Kidney epithelial cell (primary cell): ENCODE results near the gene LBX1. TPM values are rescaled to one million over a fixed set of nuclear protein-coding genes. Genes with fewer than 3 reads are reported as not detected.

Experiments used
- DNase-seq: peaks from one replicate; pipeline ENCODE4 v3.0.0-alpha.2; 2010; ENCODE audit warnings: low read depth
- H3K27me3 ChIP-seq: 2 replicates; pipeline ENCODE4 v1.6.0; 2011; ENCODE audit warnings: low read length; ENCODE audit not compliant: control insufficient read depth, insufficient read depth
- H3K36me3 ChIP-seq: 2 replicates; pipeline ENCODE4 v1.5.1; 2011; ENCODE audit warnings: low read length; ENCODE audit not compliant: control insufficient read depth, insufficient read depth
- H3K4me3 ChIP-seq: 2 replicates; pipeline ENCODE4 v1.5.1; 2011; ENCODE audit warnings: low read depth, mild to moderate bottlenecking, control low read depth, low read length
- total RNA-seq: library from RNA; depleted of rRNA; stranded (reverse); fragments of >200 nt; gene quantifications from 2 replicates; pipeline ENCODE4 v1.2.3, GENCODE V29; 2015
- TF ChIP-seq, protein P1 (sequence below): IDR thresholded peaks from 2 replicates; pipeline ENCODE4 v1.5.1; 2011; ENCODE audit warnings: mild to moderate bottlenecking, moderate library complexity, low read length, control low read depth, inconsistent platforms; ENCODE audit not compliant: insufficient read depth, poor library complexity, severe bottlenecking

The LBX1 gene
- total RNA-seq, 1 donor from 2014 or later, result not detected

DNA sequence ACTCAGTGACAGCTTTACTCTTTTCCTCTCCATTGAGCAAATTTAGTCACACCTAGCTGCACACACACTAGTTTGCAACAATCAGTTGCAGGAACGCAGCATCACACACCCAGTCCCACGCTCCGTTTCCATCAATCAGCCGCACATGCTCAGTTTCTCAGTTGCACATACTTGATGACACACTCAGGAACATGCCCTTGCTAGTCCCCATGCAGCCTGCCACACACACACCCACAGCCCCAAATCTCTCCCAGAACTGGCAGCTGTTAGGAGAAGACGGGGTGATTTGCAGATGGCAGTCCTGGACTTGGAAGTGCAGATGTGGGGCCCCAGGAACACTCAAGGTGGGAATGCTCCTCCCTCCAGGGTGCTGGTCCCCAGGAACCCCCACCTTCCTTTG lies 7.7 kb downstream of the LBX1 start:
- TF ChIP-seq, protein P1, sequence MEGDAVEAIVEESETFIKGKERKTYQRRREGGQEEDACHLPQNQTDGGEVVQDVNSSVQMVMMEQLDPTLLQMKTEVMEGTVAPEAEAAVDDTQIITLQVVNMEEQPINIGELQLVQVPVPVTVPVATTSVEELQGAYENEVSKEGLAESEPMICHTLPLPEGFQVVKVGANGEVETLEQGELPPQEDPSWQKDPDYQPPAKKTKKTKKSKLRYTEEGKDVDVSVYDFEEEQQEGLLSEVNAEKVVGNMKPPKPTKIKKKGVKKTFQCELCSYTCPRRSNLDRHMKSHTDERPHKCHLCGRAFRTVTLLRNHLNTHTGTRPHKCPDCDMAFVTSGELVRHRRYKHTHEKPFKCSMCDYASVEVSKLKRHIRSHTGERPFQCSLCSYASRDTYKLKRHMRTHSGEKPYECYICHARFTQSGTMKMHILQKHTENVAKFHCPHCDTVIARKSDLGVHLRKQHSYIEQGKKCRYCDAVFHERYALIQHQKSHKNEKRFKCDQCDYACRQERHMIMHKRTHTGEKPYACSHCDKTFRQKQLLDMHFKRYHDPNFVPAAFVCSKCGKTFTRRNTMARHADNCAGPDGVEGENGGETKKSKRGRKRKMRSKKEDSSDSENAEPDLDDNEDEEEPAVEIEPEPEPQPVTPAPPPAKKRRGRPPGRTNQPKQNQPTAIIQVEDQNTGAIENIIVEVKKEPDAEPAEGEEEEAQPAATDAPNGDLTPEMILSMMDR, result no peak
- H3K36me3 ChIP-seq, result no peaks in the 10 kb centered on the region
- no peak for DNase-seq
- no peak overlapping the region for H3K4me3 ChIP-seq
- peaks cover 100% of the 10 kb centered on the region for H3K27me3 ChIP-seq

DNA sequence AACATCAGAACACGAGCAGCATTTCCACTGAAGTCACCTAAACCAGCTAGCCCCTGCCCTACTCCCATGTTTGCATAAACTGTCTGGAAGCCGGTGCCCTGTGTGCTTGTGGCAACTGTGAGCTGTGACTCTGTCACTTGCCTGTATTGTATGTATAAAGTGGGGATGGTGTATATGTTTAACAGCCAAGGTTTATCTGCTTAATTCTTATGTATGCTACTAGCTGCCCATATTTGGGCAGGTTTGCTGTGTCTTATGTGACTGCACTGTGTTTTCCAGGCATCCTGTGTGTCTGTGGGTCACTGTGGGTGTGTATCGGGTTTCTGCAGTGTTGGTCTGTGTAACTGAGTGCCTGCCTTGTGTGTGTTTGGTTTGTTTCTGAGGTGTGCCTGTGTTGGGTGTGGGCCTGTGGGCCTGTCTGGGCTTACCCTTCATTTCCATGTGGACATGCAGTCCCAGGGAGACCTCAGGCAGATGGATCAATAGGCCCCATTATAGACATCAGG lies 9.3 kb downstream of the LBX1 start:
- TF ChIP-seq, protein P1, result no peak
- no peak for DNase-seq
- peaks cover 100% of the 10 kb centered on the region for H3K27me3 ChIP-seq
- H3K36me3 ChIP-seq, result no peaks in the 10 kb centered on the region
- H3K4me3 ChIP-seq, result no peak overlapping the region

DNA sequence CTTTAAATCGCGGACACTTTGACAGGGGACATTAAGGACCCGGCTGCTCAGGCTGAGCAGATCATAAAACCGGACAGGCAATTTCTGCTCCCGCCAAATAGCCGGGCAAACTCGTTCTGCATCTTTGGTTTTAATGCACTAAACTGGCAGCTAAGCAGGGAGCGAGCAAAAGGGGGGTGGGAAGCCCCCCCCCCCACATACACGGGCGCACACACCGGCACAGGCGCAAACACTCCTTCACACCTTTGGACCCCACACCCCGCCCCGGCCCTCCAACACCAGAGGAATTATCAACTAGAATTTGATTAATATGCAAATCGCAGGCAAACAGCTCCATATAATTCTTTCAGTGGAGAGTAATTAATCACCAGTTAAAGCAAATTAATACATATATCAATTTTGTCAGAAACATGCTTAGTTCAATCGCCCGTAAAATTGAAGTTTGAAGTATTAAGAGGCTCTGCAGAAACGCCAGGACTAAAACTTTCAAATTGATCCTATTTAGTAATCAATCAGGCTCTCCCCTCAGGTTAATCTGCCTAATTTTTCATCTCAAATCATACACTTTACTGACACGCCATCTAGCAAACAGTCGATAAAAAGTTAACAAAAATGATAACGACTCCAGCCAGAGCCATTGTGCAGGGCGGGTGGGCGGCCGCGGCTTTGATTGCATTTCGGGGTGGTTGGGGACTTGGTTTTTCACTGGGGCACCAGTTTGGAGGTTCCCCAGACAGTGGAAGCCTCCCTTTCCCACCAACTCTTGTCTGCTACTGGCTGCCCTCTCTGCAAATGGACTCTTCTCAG lies 9.9 kb downstream of the LBX1 start:
- Histone ChIP-seq H3K36me3 (no peaks in the 10 kb centered on the region), H3K4me3 (no peak overlapping the region), H3K27me3 (peaks cover 100% of the 10 kb centered on the region)
- TF ChIP-seq, protein P1, result no peak
- DNase-seq, result no peak

DNA sequence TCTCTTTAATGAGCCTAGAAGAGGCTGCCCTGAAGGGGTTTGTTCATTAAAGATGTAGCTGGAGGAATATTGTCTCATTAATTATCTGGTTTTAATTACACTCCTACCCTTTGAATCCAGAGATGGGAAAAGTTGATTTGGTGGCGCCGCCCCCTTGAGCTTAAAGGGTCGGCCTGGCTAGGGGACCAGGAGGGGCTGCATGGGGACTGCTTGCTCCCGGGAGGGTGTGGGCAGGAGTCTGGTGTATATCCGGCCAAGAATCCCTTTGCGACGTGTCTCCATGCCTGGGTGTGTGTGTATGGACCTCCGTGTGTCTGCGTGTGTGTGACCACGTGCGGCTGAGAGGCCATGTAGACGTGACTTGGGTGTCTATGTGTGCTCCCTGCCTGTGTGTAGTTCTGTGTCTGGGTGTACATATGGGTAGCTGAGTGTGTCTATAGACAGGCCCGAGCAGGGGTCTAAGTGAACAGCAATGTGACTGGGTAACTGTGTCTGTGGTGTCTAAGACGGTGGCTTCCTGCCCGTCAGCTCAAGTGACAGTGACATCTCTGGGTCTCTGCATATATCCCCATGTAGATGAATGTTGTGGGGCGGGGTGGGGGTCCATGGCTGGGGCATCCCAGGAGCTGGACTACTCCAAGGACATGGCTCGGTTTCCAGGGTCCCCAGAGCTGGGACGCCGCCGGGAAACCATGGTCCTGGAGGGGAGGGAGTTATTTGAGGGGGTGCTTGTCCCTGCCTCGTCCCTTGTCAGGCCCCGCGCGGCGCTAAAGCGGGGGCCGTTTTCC lies 10.7 kb downstream of the LBX1 start:
- peaks cover 98% of the 10 kb centered on the region for H3K27me3 ChIP-seq
- TF ChIP-seq, protein P1, result no peak
- DNase-seq, result no peak
- H3K4me3 ChIP-seq, result no peak overlapping the region
- no peaks in the 10 kb centered on the region for H3K36me3 ChIP-seq

DNA sequence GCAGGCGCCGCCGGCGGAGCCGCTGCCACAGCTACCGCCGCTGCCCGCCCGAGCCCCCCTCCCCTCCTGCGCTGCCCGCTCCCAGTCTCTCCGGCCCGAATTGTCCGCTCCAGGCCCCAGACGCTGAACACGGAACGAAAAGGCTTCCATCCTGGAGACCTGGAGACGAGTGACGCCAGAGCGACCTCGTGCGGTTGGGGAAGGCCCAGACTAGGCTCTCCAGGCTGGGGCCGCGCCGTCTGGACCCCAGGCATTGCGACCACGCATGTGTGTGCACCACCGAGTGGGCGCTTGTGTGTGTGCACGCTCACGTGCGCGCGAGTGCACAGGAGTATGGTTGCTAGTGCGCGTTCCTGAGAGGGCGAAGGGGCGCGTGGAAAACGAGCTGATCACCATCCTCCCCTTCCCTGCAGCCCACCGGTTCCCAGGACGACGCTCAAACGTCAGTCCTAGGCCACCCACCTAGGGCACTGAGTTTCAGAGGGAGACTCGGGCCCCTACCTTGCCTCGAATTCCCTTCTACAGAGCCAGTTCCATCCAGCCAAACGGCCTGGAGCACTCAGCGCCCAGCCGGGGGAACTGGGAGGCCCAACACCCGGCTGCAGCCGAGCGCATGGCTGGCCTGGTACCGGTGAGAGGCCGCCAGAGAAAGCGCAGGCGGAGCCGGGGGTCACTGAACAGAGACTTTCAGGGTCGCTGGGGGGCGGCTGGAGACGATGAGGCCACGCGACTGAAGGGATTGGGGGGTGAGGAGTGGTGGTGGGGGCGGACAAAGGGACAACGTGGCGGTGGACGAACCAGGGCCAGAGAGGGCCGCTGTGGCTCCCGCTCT lies 11.6 kb downstream of the LBX1 start:
- TF ChIP-seq, protein P1, result peak; percentile 49
- no peak for DNase-seq
- Histone ChIP-seq H3K27me3 (peaks cover 90% of the 10 kb centered on the region), H3K4me3 (no peak overlapping the region), H3K36me3 (no peaks in the 10 kb centered on the region)
